ENCODE measurements around the gene MATN3.

The MATN3 gene

GRCh38 chr2:20008703-20009102 lies 3.8 kb downstream of the MATN3 start:
- H3K27me3 Mint-ChIP-seq (ENCODE audit: low read depth, poor library complexity), result peaks cover 32% of the 10 kb centered on the region
- no peak overlapping the region for H3K4me3 Mint-ChIP-seq
- no peak overlapping the region for H3K27ac Mint-ChIP-seq
- no peak for DNase-seq
- peaks cover under 1% of the 10 kb centered on the region for H3K9me3 Mint-ChIP-seq
- TF ChIP-seq CTCF (IDR thresholded peaks at IDR 0.05), result no peak
- H3K4me1 Mint-ChIP-seq, result peaks cover 26% of the 10 kb centered on the region
- no peaks in the 10 kb centered on the region for H3K36me3 Mint-ChIP-seq (ENCODE audit: low read depth)

- Mint-ChIP-seq H3K27me3 (ENCODE audit: low read depth, poor library complexity) (peaks cover 11% of the 10 kb centered on the region), H3K4me1 (peaks cover 7% of the 10 kb centered on the region), H3K9me3 (no peaks in the 10 kb centered on the region), H3K27ac (no peak overlapping the region), H3K36me3 (ENCODE audit: low read depth) (no peaks in the 10 kb centered on the region), H3K4me3 (no peak overlapping the region)
- no peak for DNase-seq
- TF ChIP-seq CTCF (IDR thresholded peaks at IDR 0.05), result no peak
These were observed 6.5 kb downstream of the MATN3 start for GRCh38 chr2:20005891-20006470.

GRCh38 chr2:20005067-20005627 lies 7.3 kb downstream of the MATN3 start:
- no peak overlapping the region for H3K4me3 Mint-ChIP-seq
- TF ChIP-seq CTCF (IDR thresholded peaks at IDR 0.05), result no peak
- peaks cover 4% of the 10 kb centered on the region for H3K4me1 Mint-ChIP-seq
- peaks cover 9% of the 10 kb centered on the region for H3K27me3 Mint-ChIP-seq (ENCODE audit: low read depth, poor library complexity)
- H3K27ac Mint-ChIP-seq, result no peak overlapping the region
- H3K9me3 Mint-ChIP-seq, result no peaks in the 10 kb centered on the region
- H3K36me3 Mint-ChIP-seq (ENCODE audit: low read depth), result no peaks in the 10 kb centered on the region
- no peak for DNase-seq

- no peak for DNase-seq
- H3K9me3 Mint-ChIP-seq, result no peaks in the 10 kb centered on the region
- no peak overlapping the region for H3K4me3 Mint-ChIP-seq
- no peaks in the 10 kb centered on the region for H3K4me1 Mint-ChIP-seq
- H3K27me3 Mint-ChIP-seq (ENCODE audit: low read depth, poor library complexity), result peaks cover 3% of the 10 kb centered on the region
- no peaks in the 10 kb centered on the region for H3K36me3 Mint-ChIP-seq (ENCODE audit: low read depth)
- no peak for TF ChIP-seq CTCF (IDR thresholded peaks at IDR 0.05)
- no peak overlapping the region for H3K27ac Mint-ChIP-seq
These were observed 11.1 kb downstream of the MATN3 start for GRCh38 chr2:20001361-20001863.

GRCh38 chr2:19993731-19994130 lies 18.7 kb downstream of the MATN3 start:
- H3K36me3 Mint-ChIP-seq (ENCODE audit: low read depth), result no peaks in the 10 kb centered on the region
- peaks cover 37% of the 10 kb centered on the region for H3K4me1 Mint-ChIP-seq
- H3K9me3 Mint-ChIP-seq, result no peaks in the 10 kb centered on the region
- no peak overlapping the region for H3K4me3 Mint-ChIP-seq
- no peak for TF ChIP-seq CTCF (IDR thresholded peaks at IDR 0.05)
- no peaks in the 10 kb centered on the region for H3K27me3 Mint-ChIP-seq (ENCODE audit: low read depth, poor library complexity)
- H3K27ac Mint-ChIP-seq, result no peak overlapping the region
- no peak for DNase-seq

- H3K27ac Mint-ChIP-seq, result no peak overlapping the region
- DNase-seq, result no peak
- H3K4me3 Mint-ChIP-seq, result no peak overlapping the region
These were observed 20.6 kb downstream of the MATN3 start for GRCh38 chr2:19991895-19992294.

More at GRCh38 chr2:19991895-19992294, 20.6 kb downstream of the MATN3 start:
- Mint-ChIP-seq H3K36me3 (ENCODE audit: low read depth) (peaks cover 13% of the 10 kb centered on the region), H3K27me3 (ENCODE audit: low read depth, poor library complexity) (peaks cover 2% of the 10 kb centered on the region), H3K4me1 (peaks cover 52% of the 10 kb centered on the region), H3K9me3 (no peaks in the 10 kb centered on the region)
- TF ChIP-seq CTCF (IDR thresholded peaks at IDR 0.05), result no peak
